ENCODE data around the gene C10orf143.

The C10orf143 gene

DNA sequence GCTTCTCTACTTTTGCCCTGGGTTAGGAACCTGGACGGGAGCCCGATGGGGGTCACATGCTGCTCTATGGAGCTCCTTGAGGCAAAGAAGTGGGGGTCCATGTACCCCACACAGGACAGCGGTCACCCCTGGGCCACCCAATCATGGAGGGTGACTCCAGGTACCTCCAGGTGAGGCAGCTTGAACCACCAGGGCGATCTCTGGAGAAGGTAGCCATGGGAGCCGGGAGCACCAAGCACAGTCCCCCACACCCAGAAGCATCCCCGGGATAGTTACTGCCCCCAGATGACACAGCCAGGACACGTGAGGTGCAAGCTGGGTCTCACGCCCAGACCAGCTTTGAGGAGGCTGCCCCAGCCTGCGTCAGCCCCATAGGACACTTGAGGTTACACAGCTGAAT, 58.4 kb downstream of the C10orf143 start:
- DNase-seq (ENCODE audit: low read depth), result no peak

DNA sequence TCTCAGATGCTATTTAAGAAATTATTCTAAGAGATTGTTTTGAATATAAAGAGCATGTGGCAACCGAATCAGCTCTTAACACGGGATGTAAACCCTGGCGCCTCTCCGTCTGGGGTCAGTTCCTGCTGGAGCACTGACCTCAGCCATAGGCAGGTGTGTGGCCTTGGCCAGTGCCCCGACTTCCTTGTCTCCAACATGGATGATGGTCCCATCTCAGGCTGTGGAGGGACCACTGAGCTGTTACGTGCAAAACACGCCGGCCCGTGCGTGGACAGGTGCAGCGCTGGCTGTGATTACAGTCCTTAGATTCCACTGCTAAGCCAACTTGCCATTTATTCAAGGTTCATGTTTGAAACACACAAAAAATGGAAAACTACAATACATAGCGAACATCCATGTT, 59.9 kb downstream of the C10orf143 start:
- no peak for DNase-seq (ENCODE audit: low read depth)

DNA sequence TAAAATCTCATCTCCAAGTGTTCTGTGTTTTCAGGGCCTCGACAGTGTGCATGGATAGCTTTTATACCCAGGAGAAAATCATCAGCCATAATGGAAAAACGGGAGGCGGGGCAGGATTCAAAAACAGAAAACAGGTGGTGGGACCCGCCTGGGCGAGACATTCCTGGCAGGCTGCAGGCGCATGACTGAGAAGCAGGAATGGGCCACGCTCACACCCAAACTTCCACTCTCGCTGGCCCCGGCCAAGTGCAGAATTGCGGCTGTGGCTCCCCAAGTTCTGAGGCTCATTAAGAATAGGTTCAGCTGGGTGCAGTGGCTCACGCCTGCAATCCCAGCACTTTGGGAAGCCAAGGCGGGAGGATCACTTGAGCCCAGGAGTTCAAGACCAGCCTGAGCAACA, 60.6 kb downstream of the C10orf143 start:
- DNase-seq (ENCODE audit: low read depth), result no peak

DNA sequence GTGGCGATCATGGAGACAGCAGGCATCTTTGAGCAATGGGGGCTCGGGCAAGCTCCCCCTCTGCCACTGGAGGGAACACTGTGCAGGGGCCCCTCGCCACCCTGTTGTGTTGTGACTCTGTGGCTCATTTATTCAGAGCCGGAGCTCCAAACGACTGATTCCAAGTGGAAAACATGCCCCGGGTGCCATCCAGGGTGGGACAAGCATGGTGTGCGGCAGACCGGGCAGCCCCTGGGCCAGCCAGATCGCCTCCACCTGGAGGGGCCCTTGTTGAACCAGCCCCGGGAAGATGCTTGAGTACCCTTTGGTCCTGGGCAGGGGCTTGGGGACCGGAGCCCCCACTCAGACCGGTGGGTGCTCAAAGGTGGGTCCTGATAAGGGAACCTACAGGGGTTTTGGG, 61.4 kb downstream of the C10orf143 start:
- no peak for DNase-seq (ENCODE audit: low read depth)

DNA sequence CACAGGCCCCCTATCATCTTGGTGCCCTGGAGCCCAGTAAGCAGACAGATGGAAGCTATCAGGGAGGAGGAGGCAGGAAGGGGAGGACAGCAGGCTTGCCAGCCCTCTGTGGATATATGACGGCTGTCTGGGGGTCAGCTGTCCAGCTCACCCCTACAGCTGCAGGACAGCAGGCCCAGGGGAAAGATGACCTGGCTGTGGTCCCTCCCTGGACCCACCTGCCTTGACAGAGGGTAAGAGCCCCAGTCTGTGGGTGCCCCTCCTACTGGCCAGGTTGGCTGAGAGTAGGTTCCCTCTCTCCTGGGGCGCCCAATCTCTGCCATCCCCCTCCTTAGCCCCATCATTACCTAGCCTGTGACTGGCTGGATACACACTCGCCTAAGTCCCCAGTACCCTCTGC, 62.5 kb downstream of the C10orf143 start:
- no peak for DNase-seq (ENCODE audit: low read depth)

DNA sequence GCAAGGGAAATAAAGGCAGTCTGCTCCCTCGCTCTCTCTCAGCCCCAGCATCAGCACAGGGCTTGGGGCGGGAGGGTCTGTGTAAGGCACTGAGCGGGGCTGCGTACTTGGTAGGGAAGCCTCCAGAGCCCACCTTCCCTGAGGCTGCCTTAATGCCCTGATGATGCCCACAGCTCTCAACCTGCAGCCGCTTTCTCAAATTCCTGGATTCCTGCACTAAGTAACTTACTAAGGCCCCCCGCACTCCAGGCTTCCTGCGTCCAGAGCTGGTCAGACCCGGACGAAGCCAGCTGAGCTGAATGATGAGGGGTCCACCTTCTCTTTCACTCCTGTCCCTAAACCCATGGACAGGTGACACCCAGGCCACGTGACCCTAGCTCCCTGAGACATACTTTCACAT, 63.3 kb downstream of the C10orf143 start:
- no peak for DNase-seq (ENCODE audit: low read depth)

DNA sequence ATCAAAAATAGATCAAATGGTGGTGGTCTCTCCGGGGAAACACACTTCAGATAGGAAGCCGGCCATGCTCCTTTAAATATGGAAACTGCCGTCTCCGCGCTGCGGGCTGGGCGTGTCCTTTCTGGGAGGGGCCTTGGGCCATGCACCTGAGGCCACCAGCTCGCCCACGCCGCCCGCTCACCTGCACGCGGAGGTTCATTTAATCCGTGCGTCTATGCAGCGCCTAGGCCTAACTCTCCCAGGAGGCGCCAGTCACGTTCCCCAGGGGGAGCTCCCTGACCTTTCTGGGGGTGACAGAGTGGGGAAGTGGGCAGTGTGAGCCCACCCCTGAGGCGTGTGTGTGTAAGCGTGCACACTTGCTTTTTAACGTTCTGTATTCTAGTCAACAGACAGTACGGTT, 64.0 kb downstream of the C10orf143 start:
- DNase-seq (ENCODE audit: low read depth), result no peak

DNA sequence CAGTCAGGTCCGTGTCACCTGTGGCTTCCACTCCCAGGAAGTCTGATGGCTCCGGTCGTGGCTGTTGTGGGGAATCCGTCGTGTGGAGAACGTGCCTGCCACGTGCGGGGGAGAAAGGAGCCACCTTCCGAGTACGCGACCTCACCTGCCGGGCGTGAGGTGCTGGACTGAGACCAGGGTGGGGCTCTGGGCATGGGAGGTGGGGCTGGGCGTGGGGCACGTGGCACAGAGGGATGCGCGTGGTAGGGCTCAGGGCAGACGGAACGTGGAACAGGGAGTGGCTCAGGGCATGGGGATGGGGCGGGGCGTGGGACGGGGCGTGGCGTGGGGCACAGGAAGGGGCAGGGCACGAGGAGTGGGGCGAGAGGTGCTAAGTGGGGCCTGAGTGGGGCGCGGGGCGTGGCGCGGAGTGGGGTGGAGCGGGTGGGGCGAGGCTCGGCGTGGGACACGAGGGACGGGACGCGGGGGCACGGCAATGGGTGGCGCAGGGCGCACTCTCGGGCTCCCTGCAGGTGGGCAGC, 64.8 kb downstream of the C10orf143 start:
- no peak for DNase-seq (ENCODE audit: low read depth)

DNA sequence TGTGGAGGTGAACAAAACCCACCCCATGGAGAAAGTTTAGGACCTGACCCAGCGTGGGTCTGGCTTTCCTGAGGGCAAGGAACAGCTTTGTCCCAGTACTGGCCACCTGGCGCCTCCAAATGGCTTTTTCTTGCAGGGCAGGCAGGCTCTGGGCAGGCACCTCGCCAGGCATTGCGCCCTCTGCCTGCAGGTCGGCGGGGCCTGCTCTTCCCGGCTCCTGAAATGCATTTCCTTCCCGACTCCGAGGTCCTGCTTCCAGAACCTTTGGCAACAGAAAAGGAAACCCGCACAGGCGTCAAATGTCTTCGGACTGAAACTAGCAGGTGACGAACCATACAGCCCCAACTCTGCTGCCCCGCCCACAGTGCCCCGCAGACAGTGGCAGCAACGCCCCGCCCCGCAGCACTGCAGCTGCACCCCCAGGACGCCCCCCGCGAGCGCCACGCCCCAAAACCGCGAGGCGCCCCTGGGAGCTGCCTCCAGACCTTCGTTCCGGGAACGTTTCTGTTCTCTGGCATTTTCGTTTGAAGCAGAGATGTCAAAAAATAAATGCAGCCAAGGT, 65.5 kb downstream of the C10orf143 start:
- peak; percentile 39 for DNase-seq (ENCODE audit: low read depth)

DNA sequence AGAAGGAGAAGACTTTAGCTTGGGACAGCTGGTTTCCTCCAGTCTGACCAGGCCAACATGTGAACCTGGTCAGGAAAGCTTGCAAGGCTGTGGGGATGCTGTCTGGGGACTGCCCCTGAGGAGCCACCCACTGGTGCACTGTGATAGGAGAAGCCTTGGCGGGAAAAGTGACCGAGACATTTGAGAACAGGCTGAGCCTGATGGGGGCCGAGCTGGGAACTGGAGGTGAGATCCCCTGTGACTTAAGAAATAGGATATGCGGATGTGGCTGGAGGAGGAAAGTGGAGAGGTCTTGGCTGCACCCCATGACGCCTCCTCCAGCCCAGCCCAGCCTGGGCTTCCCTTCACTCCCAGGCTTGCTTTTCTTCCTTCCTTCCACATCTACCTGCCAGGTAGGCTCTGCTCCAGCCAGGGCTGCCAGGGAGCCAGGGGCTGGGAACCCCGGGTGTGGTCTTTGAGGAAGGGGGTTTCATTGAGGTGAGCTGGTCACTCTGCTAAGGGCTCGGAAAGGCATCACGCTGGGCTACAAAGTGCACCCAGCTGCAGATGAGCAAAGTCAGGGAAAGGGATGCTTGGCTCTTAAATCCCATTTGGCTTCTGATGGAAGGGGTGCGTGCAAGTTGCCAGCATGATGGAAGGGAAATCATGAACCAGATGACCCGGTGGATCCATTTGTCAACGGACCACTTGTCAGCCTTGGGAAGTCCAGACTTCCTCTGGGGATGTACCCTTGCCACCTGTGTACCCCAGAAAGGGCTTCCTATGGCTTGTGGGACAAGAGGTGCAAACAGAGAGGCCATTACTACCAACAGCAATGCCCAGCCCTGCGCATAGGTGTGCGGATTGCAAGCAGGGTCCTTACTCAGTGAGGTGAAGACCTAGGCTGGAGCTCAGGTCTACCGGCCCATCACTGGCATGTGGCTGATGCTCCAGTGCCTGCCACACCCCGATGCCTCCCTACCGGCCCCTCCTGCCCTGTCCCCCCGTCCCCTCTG, 66.3 kb downstream of the C10orf143 start:
- DNase-seq (ENCODE audit: low read depth), result no peak

DNA sequence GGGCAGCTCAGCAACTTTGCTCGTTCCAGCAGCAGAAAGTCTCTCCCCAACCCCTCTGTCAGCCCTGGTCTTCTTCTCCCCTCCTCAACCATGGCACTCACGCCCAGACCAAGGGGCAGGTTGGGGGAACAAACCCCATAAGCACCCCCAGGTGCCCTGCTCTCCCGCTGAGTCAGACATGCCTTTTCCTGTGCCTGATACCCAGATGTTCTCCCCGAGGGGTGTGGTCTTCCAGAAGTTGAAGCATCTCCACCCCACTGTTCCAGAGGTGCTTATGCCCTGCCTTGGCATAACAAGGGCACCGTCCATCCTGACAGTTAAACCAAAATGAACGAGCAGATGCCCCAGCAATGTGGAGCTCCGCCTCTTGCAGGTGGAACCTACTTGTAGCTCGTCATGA, 67.1 kb downstream of the C10orf143 start:
- DNase-seq (ENCODE audit: low read depth), result no peak

DNA sequence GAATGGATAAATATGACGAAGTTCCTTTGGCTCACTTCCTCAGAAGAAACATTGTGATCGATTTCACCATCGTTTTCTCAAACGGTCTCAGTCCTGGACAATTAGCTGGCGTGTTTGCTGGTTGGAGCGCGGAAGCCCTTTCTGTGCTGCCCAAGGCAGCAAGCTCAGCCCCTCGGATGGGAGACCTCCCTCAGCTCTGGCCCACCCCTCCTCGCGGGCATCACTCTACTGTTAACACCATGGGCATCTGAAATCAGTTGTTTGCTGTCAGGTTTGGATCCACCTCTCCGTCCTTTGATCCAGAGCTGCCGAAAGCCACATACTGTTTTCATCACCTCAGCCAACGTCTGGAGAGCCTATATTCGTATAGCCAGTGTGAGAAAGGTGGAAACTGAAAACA, 68.2 kb downstream of the C10orf143 start:
- no peak for DNase-seq (ENCODE audit: low read depth)

DNA sequence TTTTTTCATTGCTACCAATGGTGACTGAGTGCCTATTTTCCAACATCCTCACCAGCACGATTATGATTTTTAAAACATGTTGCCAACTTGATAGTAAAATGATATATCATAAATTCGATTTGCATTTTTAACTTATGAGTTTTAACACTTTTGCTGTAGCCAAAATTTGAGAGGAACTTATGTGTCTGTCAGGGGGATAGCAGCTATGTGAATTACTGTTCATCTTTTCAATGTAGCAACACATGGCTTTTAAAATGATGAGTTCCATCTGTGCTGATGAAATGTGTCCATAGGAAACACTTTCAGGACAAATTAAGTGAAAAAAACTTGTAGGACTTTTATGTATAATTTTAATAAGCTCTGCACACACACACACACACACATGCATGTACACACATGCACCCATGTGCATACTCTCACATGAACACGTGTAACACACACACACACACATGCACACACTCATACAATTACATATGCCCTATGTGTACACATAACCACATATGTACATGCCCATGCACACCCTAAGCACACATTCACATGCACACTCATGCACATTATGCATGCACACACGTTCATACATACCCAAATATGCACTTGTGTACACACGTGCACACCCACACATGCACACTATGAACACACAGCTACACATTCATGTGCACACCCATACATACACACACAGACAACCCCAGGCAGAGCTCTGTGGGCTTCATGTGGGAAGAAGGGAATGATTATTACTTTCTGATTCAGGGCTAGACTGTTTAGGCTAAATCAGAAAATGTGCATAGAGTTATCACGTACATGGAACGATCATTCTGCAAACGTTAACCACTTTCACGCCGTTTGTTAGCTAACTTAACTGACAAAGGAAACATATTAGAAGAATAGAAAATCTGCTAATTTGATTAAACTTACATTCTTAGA, 68.9 kb downstream of the C10orf143 start:
- DNase-seq (ENCODE audit: low read depth), result no peak

DNA sequence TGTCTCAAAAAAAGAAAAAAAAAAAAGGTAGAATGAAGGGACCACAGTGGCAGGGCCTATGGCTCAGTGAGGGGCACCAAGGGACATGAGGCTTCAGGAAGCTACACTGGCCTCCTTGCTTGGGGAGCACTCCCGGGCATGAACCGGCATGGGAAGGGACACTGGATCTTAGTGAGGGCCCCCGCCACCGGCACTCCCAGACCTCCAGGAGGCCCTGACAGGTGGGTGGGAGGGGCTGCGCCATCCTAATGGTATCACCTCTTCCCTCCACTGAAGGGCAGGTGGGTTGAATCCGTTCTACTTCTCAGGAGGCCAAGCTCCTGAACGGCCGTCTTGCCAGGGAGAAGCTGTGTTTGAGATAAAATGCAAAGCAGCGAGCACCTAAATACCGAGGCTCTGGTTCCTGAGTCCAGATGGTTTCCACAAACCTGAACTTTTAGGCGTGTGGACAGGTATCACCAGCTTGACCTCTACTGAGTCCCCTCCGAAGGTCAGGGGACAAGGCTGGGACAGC, 69.8 kb downstream of the C10orf143 start:
- DNase-seq (ENCODE audit: low read depth), result no peak

DNA sequence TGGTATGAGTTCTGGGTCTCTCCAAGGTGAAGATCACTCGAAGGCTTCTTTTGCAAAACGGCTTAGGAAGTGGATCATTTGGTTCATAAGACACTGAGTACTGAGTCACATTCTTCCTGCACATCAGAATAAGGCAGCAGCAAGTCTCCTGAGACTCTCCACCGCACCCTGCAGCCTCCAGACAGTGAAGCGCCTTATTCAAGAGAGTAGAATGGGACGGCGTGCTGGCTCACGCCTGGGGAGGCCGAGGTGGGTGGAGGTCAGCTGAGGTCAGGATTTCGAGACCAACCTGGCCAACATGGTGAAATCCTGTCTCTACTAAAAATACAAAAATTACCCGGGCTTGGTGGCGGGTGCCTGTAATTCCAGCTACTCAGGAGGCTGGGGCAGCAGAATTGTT, 70.3 kb downstream of the C10orf143 start:
- no peak for DNase-seq (ENCODE audit: low read depth)

DNA sequence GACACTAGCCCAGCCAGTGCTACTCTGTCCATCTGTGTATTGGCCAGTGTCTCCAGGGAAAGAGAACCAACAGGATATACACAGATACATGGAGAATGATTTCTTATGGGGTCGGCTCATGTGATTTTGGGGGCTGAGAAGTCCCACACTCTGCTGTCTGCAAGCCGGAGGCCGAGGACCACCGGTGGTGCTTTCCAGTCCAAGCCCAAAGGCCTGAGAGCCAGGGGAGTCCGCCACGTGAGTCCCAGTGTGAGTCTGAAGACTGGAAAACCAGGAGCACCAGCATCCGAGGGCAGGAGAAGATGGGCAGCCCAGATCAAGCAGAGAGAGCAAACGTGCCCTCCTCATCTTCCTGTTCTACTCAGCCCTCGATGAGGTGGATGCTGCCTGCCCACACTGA, 71.5 kb downstream of the C10orf143 start:
- DNase-seq (ENCODE audit: low read depth), result no peak

DNA sequence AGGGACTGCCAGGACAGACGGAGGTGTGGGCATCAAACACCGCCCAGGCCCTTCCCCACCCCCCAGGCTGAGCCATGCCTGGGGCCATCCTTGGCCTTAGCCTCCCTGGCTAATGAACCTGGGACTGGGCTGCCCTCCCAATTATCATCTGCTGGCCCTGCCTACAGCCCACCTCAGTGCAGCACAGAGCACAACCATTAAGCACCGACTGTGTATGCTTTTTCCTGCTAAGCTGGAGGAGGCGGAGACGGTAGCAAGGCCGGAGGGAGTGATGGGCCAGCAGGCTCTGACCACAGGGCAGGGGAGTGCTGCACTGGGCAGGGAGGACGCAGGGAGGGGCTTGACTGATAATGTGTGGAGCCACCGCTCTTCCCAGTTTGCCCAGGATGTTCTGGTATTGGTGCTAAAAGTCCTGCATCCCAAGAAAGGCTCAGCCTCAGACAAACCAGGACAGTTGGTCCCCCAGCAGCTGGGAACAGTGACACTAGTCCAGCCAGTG, 72.0 kb downstream of the C10orf143 start:
- no peak for DNase-seq (ENCODE audit: low read depth)

DNA sequence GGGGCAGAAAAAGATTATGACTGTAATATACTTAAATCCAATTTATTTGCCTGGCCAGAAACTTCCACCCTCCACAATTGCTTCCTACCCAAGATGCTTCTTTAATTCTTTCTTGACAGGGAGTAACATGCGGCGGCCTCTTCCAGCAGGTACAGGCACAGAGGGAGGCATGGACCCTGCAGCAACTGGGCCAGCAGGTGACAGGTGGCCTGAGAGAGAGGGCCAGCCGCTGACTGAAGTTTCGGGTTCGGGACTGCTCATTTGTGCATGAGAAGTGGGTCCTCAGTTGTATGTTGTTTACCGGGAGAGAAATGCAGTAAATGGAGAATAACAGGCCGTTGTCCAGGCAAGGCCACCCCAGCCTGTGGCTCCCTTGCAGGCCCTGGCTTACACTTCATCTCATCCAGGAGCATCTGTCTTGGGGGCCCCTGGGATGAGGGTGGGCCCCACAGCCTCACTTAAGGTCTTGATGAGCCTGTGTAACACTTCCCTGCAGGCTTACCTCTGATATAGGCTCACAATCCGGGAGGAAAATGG, 72.5 kb downstream of the C10orf143 start:
- no peak for DNase-seq (ENCODE audit: low read depth)

DNA sequence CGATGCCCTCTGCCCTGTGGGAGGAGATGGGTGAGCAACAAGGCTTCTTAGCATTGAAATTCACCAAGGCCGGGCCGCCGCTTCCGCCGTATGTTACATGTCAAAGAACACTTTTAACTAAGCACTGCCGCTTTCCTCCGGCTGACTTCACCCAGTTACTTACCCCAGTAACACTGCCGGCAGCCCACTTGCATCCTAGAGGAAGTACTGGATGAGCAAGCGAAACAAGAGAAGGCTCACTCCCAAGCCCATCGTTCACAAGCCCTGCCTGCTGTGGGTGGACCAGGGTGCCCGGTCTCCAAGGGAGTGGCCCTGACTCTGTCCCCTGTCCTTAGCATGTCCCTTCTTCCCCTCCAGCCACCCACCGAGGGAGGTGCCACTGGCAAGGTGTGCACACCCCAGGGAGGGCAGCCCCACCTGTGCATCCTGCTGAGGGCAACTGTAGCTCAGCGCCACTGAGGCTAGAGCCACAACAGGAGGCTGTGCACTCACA, 73.4 kb downstream of the C10orf143 start:
- DNase-seq (ENCODE audit: low read depth), result no peak

DNA sequence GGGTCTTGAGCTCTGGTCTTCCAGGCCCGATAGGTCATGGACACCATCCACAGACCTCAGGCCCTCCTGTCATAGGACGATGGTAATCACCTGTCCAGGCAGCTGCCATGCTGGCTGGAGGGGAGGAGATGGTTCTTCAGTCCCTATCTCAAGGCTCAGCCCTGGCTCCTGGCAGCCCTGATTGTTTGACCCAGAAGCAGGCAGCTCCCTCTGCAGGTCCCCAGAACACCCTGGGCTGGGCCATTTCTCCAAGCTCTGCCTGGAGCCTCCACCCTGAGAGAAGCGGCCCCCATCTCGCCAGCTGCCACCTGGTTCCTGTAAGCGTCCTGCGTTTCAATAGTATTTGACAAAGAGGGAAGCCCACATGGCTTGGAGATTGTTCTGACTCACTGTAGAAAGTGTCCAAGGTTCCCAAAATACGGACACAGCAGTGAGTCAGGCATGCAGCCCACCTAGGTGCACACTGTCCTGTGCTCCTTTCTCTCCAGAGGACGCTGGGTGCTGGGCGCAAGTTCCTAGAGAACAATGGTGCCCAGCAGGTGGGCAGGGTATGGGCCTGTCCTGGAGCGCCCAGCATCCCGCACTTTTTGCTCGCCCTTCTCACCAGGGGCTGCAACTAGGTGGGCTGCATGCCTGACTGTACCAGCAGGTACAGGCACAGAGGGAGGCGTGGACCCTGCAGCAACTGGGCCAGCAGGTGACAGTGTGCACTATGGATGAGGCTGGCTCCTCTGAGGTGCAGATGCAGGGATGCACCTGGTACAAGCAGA, 74.1 kb downstream of the C10orf143 start:
- no peak for DNase-seq (ENCODE audit: low read depth)

DNA sequence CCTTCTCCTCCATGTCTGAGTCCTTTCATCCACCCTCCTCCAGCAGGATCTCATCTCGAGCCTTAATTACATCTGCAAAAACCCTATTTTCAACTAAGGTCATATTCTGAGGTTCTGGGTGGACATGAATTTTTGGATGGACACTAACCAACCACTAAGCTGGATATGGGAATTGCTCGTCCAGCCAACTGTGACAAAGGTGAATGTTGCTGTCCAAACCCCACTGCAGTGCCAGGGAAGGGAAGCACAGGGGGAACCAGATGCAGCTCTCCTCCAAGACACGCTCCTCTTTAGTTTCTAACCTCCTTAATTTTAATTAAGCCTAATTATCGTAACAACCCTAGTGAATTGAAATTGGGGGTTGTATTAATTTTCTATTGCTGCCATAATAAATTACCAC, 81.4 kb downstream of the C10orf143 start:
- no peak for DNase-seq (ENCODE audit: low read depth)

Data from ELR (cell line).